Caco-2 (cell line): ENCODE results near the gene EZH2. TPM values are rescaled to one million over a fixed set of nuclear protein-coding genes. Genes with fewer than 3 reads are reported as not detected.

Experiments
- BruUV-seq: library from RNA; stranded (reverse); fragments of 400-500 nt; replicated peaks from 2 replicates; lab custom pipeline; 2021; lab: Mats Ljungman, UMichigan
- CTCF ChIA-PET: fragments of 300-600 bp; sonication (Branson Sonifier 250); formaldehyde crosslinking; loops from one replicate; lab custom pipeline; 2022; ENCODE audit warnings: antibody characterized with exemption; lab: Charles Lee
- POLR2A ChIA-PET: fragments of 300-600 bp; sonication (Branson Sonifier 250); formaldehyde crosslinking; loops from one replicate; lab custom pipeline; 2022; ENCODE audit warnings: antibody characterized with exemption; lab: Charles Lee
- DNase-seq, 2 experiments: peaks; one replicate each; pipeline versions ENCODE4 v3.0.0 to v3.0.0-alpha.2; 2020 to 2022
- H3K27me3 ChIP-seq: replicated peaks from 2 replicates; pipeline ENCODE4 v1.6.0; 2011; ENCODE audit warnings: low read length; ENCODE audit not compliant: control insufficient read depth, insufficient read depth
- H3K36me3 ChIP-seq: 2 replicates; pipeline ENCODE4 v1.5.1; 2011; ENCODE audit warnings: low read length; ENCODE audit not compliant: control insufficient read depth, insufficient read depth
- H3K4me1 ChIP-seq: fragments of 250-450 bp; sonication (Bioruptor Pico); 2 replicates; pipeline ENCODE4 v1.5.1; 2020; ENCODE audit warnings: mild to moderate bottlenecking
- H3K4me3 ChIP-seq: 2 replicates; pipeline ENCODE4 v1.5.1; 2011; ENCODE audit warnings: low read depth, mild to moderate bottlenecking, control low read depth, low read length
- H3K9me3 ChIP-seq: fragments of 250-450 bp; sonication (Bioruptor Pico); 2 replicates; pipeline ENCODE4 v1.5.1; 2020; ENCODE audit warnings: mild to moderate bottlenecking, moderate library complexity
- H3K27ac Mint-ChIP-seq: one replicate; pipeline ENCODE4 v1.8.0; 2022; ENCODE audit warnings: mixed read lengths; ENCODE audit not compliant: unreplicated experiment
- H3K27me3 Mint-ChIP-seq: one replicate; pipeline ENCODE4 v1.8.0; 2022; ENCODE audit warnings: mixed read lengths; ENCODE audit not compliant: insufficient read depth, unreplicated experiment
- H3K36me3 Mint-ChIP-seq: one replicate; pipeline ENCODE4 v1.8.0; 2022; ENCODE audit warnings: mild to moderate bottlenecking, mixed read lengths; ENCODE audit not compliant: insufficient read depth, unreplicated experiment
- H3K4me1 Mint-ChIP-seq: one replicate; pipeline ENCODE4 v1.8.0; 2022; ENCODE audit warnings: low read depth, mixed read lengths; ENCODE audit not compliant: unreplicated experiment
- H3K4me3 Mint-ChIP-seq: one replicate; pipeline ENCODE4 v1.8.0; 2022; ENCODE audit warnings: mild to moderate bottlenecking, moderate library complexity, mixed read lengths; ENCODE audit not compliant: unreplicated experiment
- H3K9me3 Mint-ChIP-seq: one replicate; pipeline ENCODE4 v1.8.0; 2022; ENCODE audit warnings: mixed read lengths; ENCODE audit not compliant: unreplicated experiment
- CTCF ChIP-seq, 2 experiments: fragments of 200-600 bp in 1 of 2; IDR thresholded peaks; 1 replicate in 1 of 2; 2 replicates in 1 of 2; pipeline versions ENCODE4 v1.5.1 to v1.8.0; 2011 to 2022; ENCODE audit warnings: antibody characterized with exemption in 1 of 2, control low read depth in 1 of 2, inconsistent platforms in 1 of 2, low read depth in 1 of 2, low read length in 1 of 2, mild to moderate bottlenecking in 1 of 2, moderate library complexity in 1 of 2; ENCODE audit not compliant: insufficient read depth in 1 of 2, severe bottlenecking in 1 of 2, unreplicated experiment in 1 of 2
- intact Hi-C: fragments of 100-400 bp; cut with micrococcal nuclease; formaldehyde crosslinking; loops from one replicate; pipeline ENCODE4 v1.10.0; 2022; ENCODE audit not compliant: unreplicated experiment
- total RNA-seq: library from RNA; stranded (reverse); gene quantifications from 2 replicates; pipeline ENCODE4 v1.2.3, GENCODE V29; 2022

Gene EZH2
- total RNA-seq, 1 experiment from 2014 or later = 63.7 TPM

- ChIA-PET POLR2A (no interaction called here), CTCF (no interaction called here)
- H3K36me3 ChIP-seq = no peaks in the 10 kb centered on the region; the same call in 1 of the 2 replicates
- no TSS peak for BruUV-seq
- H3K9me3 Mint-ChIP-seq = no peaks in the 10 kb centered on the region
- intact Hi-C loops = loop anchor here (5.0 kb wide), 1 partner anchor 207 kb away; no protein-coding TSS in a partner anchor
- H3K36me3 Mint-ChIP-seq = peaks cover 77% of the 10 kb centered on the region
- no peak for TF ChIP-seq CTCF (IDR thresholded peaks at IDR 0.05; ENCODE audit: insufficient read depth in 1 of 2, low read depth in 1 of 2, low read length in 1 of 2, severe bottlenecking in 1 of 2, unreplicated experiment in 1 of 2)
- H3K27ac Mint-ChIP-seq = no peak overlapping the region
- no peaks in the 10 kb centered on the region for H3K4me1 ChIP-seq
- no peak overlapping the region for H3K4me3 ChIP-seq
- H3K27me3 Mint-ChIP-seq = no peaks in the 10 kb centered on the region
- no peak overlapping the region for H3K4me3 Mint-ChIP-seq
- no peaks in the 10 kb centered on the region for H3K4me1 Mint-ChIP-seq
- H3K9me3 ChIP-seq = no peaks in the 10 kb centered on the region
- DNase-seq = no peak
- H3K27me3 ChIP-seq = no peaks in the 10 kb centered on the region
These were observed 100.1 kb downstream of the EZH2 start for GRCh38 chr7:148783801-148784527.

- Mint-ChIP-seq H3K4me1 (no peaks in the 10 kb centered on the region), H3K27ac (no peak overlapping the region), H3K9me3 (no peaks in the 10 kb centered on the region), H3K36me3 (peaks cover 75% of the 10 kb centered on the region), H3K4me3 (no peak overlapping the region), H3K27me3 (no peaks in the 10 kb centered on the region)
- intact Hi-C loops = loop anchor here (5.0 kb wide), 1 partner anchor 206 kb away; no protein-coding TSS in a partner anchor
- CTCF ChIA-PET = no interaction called here
- no peak for TF ChIP-seq CTCF (IDR thresholded peaks at IDR 0.05; ENCODE audit: insufficient read depth in 1 of 2, low read depth in 1 of 2, low read length in 1 of 2, severe bottlenecking in 1 of 2, unreplicated experiment in 1 of 2)
- Histone ChIP-seq H3K36me3 (no peaks in the 10 kb centered on the region; the same call in 1 of the 2 replicates), H3K4me1 (no peaks in the 10 kb centered on the region), H3K9me3 (no peaks in the 10 kb centered on the region), H3K27me3 (no peaks in the 10 kb centered on the region), H3K4me3 (no peak overlapping the region)
- POLR2A ChIA-PET = no interaction called here
- no TSS peak for BruUV-seq
- no peak for DNase-seq
These were observed 101.2 kb downstream of the EZH2 start for GRCh38 chr7:148782757-148783456.

GRCh38 chr7:148774471-148774870, 109.6 kb downstream of the EZH2 start:
- Mint-ChIP-seq H3K36me3 (peaks cover 68% of the 10 kb centered on the region), H3K4me3 (no peak overlapping the region), H3K27me3 (no peaks in the 10 kb centered on the region), H3K4me1 (no peaks in the 10 kb centered on the region), H3K9me3 (no peaks in the 10 kb centered on the region), H3K27ac (no peak overlapping the region)
- Histone ChIP-seq H3K36me3 (peaks cover 1% of the 10 kb centered on the region), H3K4me3 (no peak overlapping the region), H3K9me3 (no peaks in the 10 kb centered on the region), H3K4me1 (no peaks in the 10 kb centered on the region), H3K27me3 (no peaks in the 10 kb centered on the region)
- POLR2A ChIA-PET = no interaction called here
- DNase-seq = no peak
- no TSS peak for BruUV-seq
- TF ChIP-seq CTCF (IDR thresholded peaks at IDR 0.05; ENCODE audit: insufficient read depth in 1 of 2, low read depth in 1 of 2, low read length in 1 of 2, severe bottlenecking in 1 of 2, unreplicated experiment in 1 of 2) = no peak
- intact Hi-C loops = no loop called here
- CTCF ChIA-PET = no interaction called here
